Thoracic aorta (tissue), 2 donors: ENCODE results near the gene ZNF423. TPM values are rescaled to one million over a fixed set of nuclear protein-coding genes. Genes with fewer than 3 reads are reported as not detected.

ENCODE experiments used
- ATAC-seq: fragments of 150-250 bp; one replicate; pipeline ENCODE4 v1.8.0; 2017; ENCODE audit warnings: low read depth; ENCODE audit not compliant: insufficient number of reproducible peaks, low FRiP score
- DNase-seq: peaks from one replicate; pipeline ENCODE4 v3.0.0-alpha.2; 2020; ENCODE audit warnings: low spot score
- H3K27ac ChIP-seq, 2 donors: fragments of 200-600 bp; sonication (generic); 1 replicate in 1 of 2; 2 replicates in 1 of 2; pipeline ENCODE4 v1.5.1; 2016; ENCODE audit warnings: mild to moderate bottlenecking in 2 of 2, moderate library complexity in 2 of 2
- H3K27me3 ChIP-seq: fragments of 200-600 bp; sonication (generic); replicated peaks from 2 replicates; pipeline ENCODE4 v1.6.0; 2016; ENCODE audit warnings: mild to moderate bottlenecking; ENCODE audit not compliant: insufficient read depth
- H3K36me3 ChIP-seq: fragments of 200-600 bp; sonication (generic); one replicate; pipeline ENCODE4 v1.5.1; 2016
- H3K4me1 ChIP-seq, 2 donors: fragments of 200-600 bp; sonication (generic); 1 replicate in 1 of 2; 2 replicates in 1 of 2; pipeline versions ENCODE4 v1.5.1 to v1.6.0; 2016; ENCODE audit warnings: low read depth in 2 of 2, mild to moderate bottlenecking in 1 of 2; ENCODE audit not compliant: control insufficient read depth in 1 of 2
- H3K4me3 ChIP-seq: fragments of 200-600 bp; sonication (generic); 2 replicates; pipeline ENCODE4 v1.5.1; 2016; ENCODE audit warnings: mild to moderate bottlenecking
- H3K9me3 ChIP-seq: fragments of 200-600 bp; sonication (generic); 2 replicates; pipeline ENCODE4 v1.5.1; 2016
- CTCF ChIP-seq: fragments of 200-600 bp; sonication (generic); IDR thresholded peaks from one replicate; pipeline ENCODE4 v1.5.1; 2019; ENCODE audit warnings: antibody characterized with exemption
- total RNA-seq, 2 donors: library from RNA; depleted of rRNA; stranded (reverse); fragments of >200 nt; gene quantifications; one replicate each; pipeline versions ENCODE4 v1.1.0 to v1.2.3, GENCODE V29; 2016

The ZNF423 gene
- total RNA-seq, 2 donors from 2014 or later: 16.2 to 22.9 TPM

- TF ChIP-seq CTCF: no peak
- ATAC-seq (no peak), DNase-seq (no peak)
- Histone ChIP-seq H3K4me1 (no peaks in the 10 kb centered on the region), H3K4me3 (no peak overlapping the region), H3K27ac (no peak overlapping the region), H3K27me3 (no peaks in the 10 kb centered on the region), H3K9me3 (no peaks in the 10 kb centered on the region), H3K36me3 (no peaks in the 10 kb centered on the region)
These were observed 44.2 kb upstream of the ZNF423 start for GRCh38 chr16:49899991-49900695.

GRCh38 chr16:49896447-49896964 lies 40.6 kb upstream of the ZNF423 start:
- Histone ChIP-seq H3K4me1 (no peaks in the 10 kb centered on the region), H3K9me3 (no peaks in the 10 kb centered on the region), H3K4me3 (no peak overlapping the region), H3K36me3 (no peaks in the 10 kb centered on the region), H3K27ac (no peak overlapping the region), H3K27me3 (no peaks in the 10 kb centered on the region)
- no peak for ATAC-seq
- no peak for DNase-seq
- TF ChIP-seq CTCF: no peak

GRCh38 chr16:49890876-49891275 lies 35.0 kb upstream of the ZNF423 start:
- Histone ChIP-seq H3K36me3 (no peaks in the 10 kb centered on the region), H3K4me3 (no peak overlapping the region), H3K9me3 (no peaks in the 10 kb centered on the region), H3K27ac (no peak overlapping the region), H3K27me3 (no peaks in the 10 kb centered on the region), H3K4me1 (no peaks in the 10 kb centered on the region)
- DNase-seq (no peak), ATAC-seq (no peak)
- no peak for TF ChIP-seq CTCF

- Histone ChIP-seq H3K27me3 (no peaks in the 10 kb centered on the region), H3K4me3 (no peak overlapping the region), H3K9me3 (no peaks in the 10 kb centered on the region), H3K36me3 (no peaks in the 10 kb centered on the region), H3K4me1 (no peaks in the 10 kb centered on the region), H3K27ac (no peak overlapping the region)
- ATAC-seq (no peak), DNase-seq (no peak)
- no peak for TF ChIP-seq CTCF
These were observed 33.9 kb upstream of the ZNF423 start for GRCh38 chr16:49889725-49890397.

GRCh38 chr16:49886554-49887094 lies 30.7 kb upstream of the ZNF423 start:
- no peak overlapping the region for H3K4me3 ChIP-seq
- H3K9me3 ChIP-seq: no peaks in the 10 kb centered on the region
- ATAC-seq (no peak), DNase-seq (no peak)
- no peak for TF ChIP-seq CTCF
- H3K36me3 ChIP-seq: no peaks in the 10 kb centered on the region
- H3K27ac ChIP-seq: no peak overlapping the region
- H3K27me3 ChIP-seq: no peaks in the 10 kb centered on the region
- no peaks in the 10 kb centered on the region for H3K4me1 ChIP-seq
